Esophagus muscularis mucosa (tissue), 3 donors: Measurements from ENCODE around the gene C1orf146.

Experiments
- POLR2A ChIP-seq: fragments of 450-650 bp; IDR thresholded peaks from one replicate; pipeline ENCODE4 v1.6.1; 2017; ENCODE audit warnings: antibody characterized with exemption, moderate library complexity, mild to moderate bottlenecking, low read depth
- TF ChIP-seq, protein P1 (sequence below), 3 experiments: fragments of 200-600 bp in 2 of 3; fragments of 450-650 bp in 1 of 3; sonication (generic) in 2 of 3; IDR thresholded peaks; one replicate each; pipeline ENCODE4 v1.5.1; 2017 to 2019; ENCODE audit warnings: antibody characterized with exemption in 3 of 3, mild to moderate bottlenecking in 2 of 3, moderate library complexity in 1 of 3

DNA sequence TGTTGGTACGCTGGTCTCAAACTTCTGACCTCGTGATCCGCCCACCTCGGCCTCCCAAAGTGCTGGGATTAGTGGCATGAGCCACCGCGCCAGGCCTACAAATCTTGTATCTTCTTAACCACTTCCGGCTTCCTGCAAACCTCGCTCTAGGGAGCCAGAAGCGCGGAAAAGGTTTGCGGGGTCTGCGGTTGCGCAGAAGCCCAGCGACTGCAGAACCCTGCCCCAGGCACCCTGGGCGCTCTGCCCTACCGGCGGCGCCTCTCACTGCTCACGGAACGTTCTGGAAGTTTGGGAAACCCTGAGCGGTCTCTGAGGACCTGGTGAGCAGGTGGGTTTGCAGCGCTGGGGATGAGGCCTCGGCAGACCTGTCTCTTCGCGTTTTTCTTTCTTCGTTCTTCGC is at the start of gene C1orf146:
- TF ChIP-seq, protein P1, sequence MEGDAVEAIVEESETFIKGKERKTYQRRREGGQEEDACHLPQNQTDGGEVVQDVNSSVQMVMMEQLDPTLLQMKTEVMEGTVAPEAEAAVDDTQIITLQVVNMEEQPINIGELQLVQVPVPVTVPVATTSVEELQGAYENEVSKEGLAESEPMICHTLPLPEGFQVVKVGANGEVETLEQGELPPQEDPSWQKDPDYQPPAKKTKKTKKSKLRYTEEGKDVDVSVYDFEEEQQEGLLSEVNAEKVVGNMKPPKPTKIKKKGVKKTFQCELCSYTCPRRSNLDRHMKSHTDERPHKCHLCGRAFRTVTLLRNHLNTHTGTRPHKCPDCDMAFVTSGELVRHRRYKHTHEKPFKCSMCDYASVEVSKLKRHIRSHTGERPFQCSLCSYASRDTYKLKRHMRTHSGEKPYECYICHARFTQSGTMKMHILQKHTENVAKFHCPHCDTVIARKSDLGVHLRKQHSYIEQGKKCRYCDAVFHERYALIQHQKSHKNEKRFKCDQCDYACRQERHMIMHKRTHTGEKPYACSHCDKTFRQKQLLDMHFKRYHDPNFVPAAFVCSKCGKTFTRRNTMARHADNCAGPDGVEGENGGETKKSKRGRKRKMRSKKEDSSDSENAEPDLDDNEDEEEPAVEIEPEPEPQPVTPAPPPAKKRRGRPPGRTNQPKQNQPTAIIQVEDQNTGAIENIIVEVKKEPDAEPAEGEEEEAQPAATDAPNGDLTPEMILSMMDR (IDR thresholded peaks at IDR 0.05) = no peak
- TF ChIP-seq POLR2A = no peak
